Measurements from ENCODE around the gene FAT1. TPM values are rescaled to one million over a fixed set of nuclear protein-coding genes. Genes with fewer than 3 reads are reported as not detected.

Gene FAT1
- total RNA-seq, 2 experiments from 2014 or later: not detected

DNA sequence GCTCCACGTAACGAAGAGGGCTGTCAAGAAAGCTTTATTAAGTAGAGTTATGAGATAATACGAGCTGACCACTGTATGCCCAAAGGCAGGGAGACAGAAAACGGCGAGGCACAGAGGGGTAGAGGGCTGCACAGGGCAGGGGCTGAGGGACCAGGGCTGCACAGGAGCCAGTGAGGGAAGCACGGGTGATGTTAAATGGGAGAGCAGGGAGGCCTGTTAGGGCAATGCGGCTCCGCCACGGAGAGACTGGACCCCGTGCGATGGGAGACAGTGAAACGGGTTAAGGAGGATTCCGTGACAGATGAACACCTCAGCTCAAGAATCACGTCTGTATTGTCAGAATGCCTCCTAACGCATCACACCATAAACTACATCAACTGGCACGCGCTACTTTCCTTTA, 25.1 kb downstream of the FAT1 start:
- DNase-seq: no peak
- H3K27me3 Mint-ChIP-seq: peaks cover 4% of the 10 kb centered on the region
- no peaks in the 10 kb centered on the region for H3K36me3 Mint-ChIP-seq
- no peak overlapping the region for H3K4me3 Mint-ChIP-seq
- peaks cover 6% of the 10 kb centered on the region for H3K9me3 Mint-ChIP-seq
- ChIA-PET CTCF (no interaction called here), POLR2A (no interaction called here)
- intact Hi-C loops (cut with micrococcal nuclease): no loop called here
- no peaks in the 10 kb centered on the region for H3K4me1 Mint-ChIP-seq (ENCODE audit: low read depth)
- H3K27ac Mint-ChIP-seq: no peak overlapping the region

DNA sequence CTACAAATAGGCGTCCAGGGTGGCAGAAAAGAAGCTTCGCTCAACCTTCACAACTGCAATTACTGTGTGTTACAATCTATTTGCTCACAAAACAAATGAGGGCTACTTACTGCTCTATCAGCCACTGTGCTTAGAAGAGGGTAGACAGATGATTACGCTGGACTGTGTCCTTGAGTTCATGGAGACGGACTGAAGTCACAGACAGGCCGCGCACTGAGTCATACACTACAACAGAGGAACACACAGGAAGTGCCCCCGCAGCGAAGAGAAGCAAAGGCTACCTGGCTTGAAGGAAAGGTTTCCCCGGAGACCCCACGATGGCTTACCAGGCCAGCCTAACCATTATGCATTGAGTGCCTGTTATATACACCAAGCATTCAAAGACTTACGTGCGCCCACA, 25.6 kb downstream of the FAT1 start:
- ChIA-PET CTCF (no interaction called here), POLR2A (no interaction called here)
- Mint-ChIP-seq H3K27me3 (peaks cover 4% of the 10 kb centered on the region), H3K27ac (no peak overlapping the region), H3K36me3 (no peaks in the 10 kb centered on the region), H3K4me3 (no peak overlapping the region), H3K4me1 (ENCODE audit: low read depth) (no peaks in the 10 kb centered on the region), H3K9me3 (peaks cover 6% of the 10 kb centered on the region)
- no peak for DNase-seq
- intact Hi-C loops (cut with micrococcal nuclease): no loop called here

DNA sequence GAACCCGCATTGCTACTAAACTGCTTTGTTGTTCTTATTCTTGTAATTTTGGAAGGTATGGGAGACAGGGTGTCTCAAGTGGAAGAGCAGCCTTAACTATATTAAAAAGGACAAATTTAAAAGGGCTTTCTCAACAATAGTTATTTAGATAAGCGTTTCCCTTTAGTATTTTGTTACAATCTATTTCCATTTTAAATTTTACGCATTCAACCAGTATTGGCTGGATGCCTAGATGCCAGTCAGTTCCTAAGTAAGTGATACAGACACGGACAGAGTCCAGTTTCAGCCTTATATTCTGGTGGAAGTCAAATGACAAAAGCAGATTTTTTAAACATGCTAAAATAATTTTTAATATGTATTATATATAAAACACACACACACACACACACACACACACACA, 28.3 kb downstream of the FAT1 start:
- intact Hi-C loops (cut with micrococcal nuclease): no loop called here
- peaks cover 4% of the 10 kb centered on the region for H3K27me3 Mint-ChIP-seq
- no peaks in the 10 kb centered on the region for H3K36me3 Mint-ChIP-seq
- no peak overlapping the region for H3K4me3 Mint-ChIP-seq
- H3K9me3 Mint-ChIP-seq: peaks cover 9% of the 10 kb centered on the region
- no peaks in the 10 kb centered on the region for H3K4me1 Mint-ChIP-seq (ENCODE audit: low read depth)
- ChIA-PET CTCF (no interaction called here), POLR2A (no interaction called here)
- no peak for DNase-seq
- H3K27ac Mint-ChIP-seq: no peak overlapping the region

DNA sequence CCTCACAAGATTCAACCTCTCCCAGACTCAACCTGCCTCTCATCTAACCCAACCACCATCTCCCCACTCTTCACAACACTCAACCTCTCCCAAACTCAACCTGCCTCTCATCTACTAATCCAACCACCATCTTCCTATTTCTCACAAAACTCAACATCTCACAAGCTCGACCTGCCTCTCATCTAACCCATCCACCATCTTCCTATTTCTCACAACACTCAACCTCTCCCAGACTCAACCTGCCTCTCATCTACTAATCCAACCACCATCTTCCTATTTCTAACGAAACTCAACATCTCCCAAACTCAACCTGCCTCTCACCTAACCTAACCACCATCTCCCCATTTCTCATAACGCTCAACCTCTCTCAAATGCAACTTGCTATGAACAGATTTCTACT, 29.8 kb downstream of the FAT1 start:
- POLR2A ChIA-PET: no interaction called here
- Mint-ChIP-seq H3K27ac (no peak overlapping the region), H3K9me3 (peaks cover 9% of the 10 kb centered on the region), H3K36me3 (no peaks in the 10 kb centered on the region), H3K4me1 (ENCODE audit: low read depth) (no peaks in the 10 kb centered on the region), H3K27me3 (peaks cover 4% of the 10 kb centered on the region), H3K4me3 (no peak overlapping the region)
- intact Hi-C loops (cut with micrococcal nuclease): no loop called here
- CTCF ChIA-PET: no interaction called here
- DNase-seq: no peak

DNA sequence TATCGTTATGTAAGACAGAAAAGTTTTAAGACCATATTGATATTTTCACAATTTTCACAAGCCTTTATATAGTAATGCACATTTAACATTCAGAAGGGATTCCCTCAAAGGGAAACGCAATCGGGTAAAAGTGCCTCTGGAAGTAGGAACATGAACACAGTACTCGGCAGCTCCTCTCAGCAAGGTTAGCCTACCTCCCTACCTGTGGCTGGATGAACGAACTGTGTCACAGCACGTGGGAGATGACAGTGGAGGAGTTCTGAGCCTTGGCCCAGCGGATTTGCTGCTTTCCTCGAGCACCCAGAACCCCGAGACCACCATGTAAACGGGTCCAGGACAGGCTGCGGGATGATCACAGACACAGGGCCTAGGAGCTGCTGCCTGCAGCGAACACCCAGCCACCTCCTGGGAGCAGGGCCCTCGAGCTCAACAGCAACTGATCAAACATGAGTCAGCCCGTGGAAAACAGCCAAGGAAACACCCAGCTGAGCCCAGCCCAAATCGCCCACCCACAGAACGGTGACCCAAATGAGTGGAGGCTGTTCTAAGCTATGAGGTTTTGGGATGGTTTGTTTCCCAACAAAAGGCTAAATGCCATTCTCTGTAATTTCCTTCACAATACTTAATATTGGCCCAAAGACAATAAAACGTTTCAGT, 30.4 kb downstream of the FAT1 start:
- Mint-ChIP-seq H3K36me3 (no peaks in the 10 kb centered on the region), H3K27ac (no peak overlapping the region), H3K9me3 (peaks cover 9% of the 10 kb centered on the region), H3K4me1 (ENCODE audit: low read depth) (no peaks in the 10 kb centered on the region), H3K4me3 (no peak overlapping the region), H3K27me3 (peaks cover 4% of the 10 kb centered on the region)
- intact Hi-C loops (cut with micrococcal nuclease): no loop called here
- POLR2A ChIA-PET: no interaction called here
- CTCF ChIA-PET: no interaction called here
- DNase-seq: no peak

DNA sequence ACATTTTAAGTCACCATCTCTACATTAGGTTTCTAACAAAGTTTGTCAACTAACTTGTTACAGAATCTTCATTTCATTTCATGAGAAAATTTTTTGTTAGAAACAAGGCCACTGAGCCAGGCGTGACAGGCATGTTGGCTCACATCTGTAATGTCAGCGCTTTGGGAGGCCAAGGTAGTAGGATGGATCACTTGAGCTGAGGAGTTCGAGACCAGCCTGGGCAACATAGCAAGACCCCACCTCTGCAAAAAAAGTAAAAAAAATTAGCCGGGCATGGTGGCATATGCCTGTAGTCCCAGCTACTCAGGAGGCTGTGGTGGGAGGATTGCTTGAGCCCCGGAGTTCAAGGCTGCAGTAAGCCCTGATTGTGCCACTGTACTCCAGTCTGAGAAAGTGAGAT, 32.3 kb downstream of the FAT1 start:
- ChIA-PET POLR2A (no interaction called here), CTCF (no interaction called here)
- no peaks in the 10 kb centered on the region for H3K4me1 Mint-ChIP-seq (ENCODE audit: low read depth)
- no peaks in the 10 kb centered on the region for H3K36me3 Mint-ChIP-seq
- H3K9me3 Mint-ChIP-seq: peaks cover 9% of the 10 kb centered on the region
- H3K27me3 Mint-ChIP-seq: peaks cover 4% of the 10 kb centered on the region
- intact Hi-C loops (cut with micrococcal nuclease): no loop called here
- no peak overlapping the region for H3K4me3 Mint-ChIP-seq
- H3K27ac Mint-ChIP-seq: no peak overlapping the region
- no peak for DNase-seq

DNA sequence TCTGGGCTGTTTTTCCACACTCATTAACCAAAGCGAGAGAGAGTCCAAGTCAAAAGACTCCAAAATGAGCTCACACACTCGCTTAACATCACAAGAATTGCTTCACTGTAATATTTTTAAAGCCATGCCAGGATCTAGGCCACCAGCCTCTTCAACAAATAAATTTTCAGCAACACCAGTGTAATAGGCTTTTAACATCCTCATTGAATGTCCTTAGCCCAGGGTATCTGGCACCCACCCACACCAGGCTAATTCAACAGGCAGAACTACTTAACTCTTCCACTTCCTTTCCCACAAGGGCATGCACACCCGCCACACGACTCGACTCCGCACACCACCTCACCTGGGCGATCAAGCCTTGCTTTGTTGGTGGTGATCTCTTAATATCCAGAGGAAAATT, 34.2 kb downstream of the FAT1 start:
- POLR2A ChIA-PET: no interaction called here
- no peaks in the 10 kb centered on the region for H3K4me1 Mint-ChIP-seq (ENCODE audit: low read depth)
- H3K27ac Mint-ChIP-seq: no peak overlapping the region
- H3K36me3 Mint-ChIP-seq: no peaks in the 10 kb centered on the region
- peaks cover 2% of the 10 kb centered on the region for H3K27me3 Mint-ChIP-seq
- intact Hi-C loops (cut with micrococcal nuclease): no loop called here
- H3K4me3 Mint-ChIP-seq: no peak overlapping the region
- CTCF ChIA-PET: no interaction called here
- peaks cover 9% of the 10 kb centered on the region for H3K9me3 Mint-ChIP-seq
- no peak for DNase-seq

DNA sequence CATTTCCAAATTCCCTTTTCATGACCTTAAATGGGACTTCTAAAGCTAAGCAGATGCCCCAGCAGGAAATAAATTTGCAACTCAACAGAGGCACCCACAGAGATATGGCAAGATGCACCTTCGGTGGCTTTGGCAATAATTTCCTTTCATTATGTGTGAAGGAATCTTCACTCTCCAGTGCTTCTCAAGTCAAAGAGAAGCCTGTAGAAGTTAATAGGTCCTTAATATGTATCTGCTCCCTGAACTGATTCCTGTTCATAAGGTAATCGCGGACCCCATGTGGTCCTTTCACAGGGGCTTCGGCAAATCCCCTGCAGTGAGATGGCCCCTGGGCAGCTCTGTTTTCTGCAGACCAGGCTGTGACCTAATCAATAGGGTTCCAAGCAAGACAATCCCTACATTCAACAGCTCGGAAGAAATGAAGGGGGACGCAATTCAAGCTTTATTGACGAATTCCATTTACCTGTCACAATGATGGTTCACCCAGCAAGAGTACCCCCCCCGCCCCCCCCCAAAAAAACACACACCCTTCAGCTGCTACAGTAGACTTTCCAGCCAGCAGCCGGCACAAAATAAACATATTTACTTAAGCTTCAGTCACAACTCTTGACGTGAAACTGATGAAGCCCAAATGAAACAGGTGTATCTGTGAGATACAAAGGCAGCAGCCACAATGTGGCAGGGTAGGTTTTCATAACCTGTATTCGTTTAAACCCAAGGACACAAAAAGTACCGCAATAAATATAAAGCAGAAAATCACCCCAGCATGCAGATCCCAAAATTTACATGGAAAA, 35.3 kb downstream of the FAT1 start:
- Mint-ChIP-seq H3K4me3 (no peak overlapping the region), H3K4me1 (ENCODE audit: low read depth) (no peaks in the 10 kb centered on the region), H3K36me3 (no peaks in the 10 kb centered on the region), H3K27me3 (no peaks in the 10 kb centered on the region), H3K9me3 (peaks cover 6% of the 10 kb centered on the region), H3K27ac (no peak overlapping the region)
- intact Hi-C loops (cut with micrococcal nuclease): no loop called here
- ChIA-PET CTCF (no interaction called here), POLR2A (no interaction called here)
- no peak for DNase-seq

DNA sequence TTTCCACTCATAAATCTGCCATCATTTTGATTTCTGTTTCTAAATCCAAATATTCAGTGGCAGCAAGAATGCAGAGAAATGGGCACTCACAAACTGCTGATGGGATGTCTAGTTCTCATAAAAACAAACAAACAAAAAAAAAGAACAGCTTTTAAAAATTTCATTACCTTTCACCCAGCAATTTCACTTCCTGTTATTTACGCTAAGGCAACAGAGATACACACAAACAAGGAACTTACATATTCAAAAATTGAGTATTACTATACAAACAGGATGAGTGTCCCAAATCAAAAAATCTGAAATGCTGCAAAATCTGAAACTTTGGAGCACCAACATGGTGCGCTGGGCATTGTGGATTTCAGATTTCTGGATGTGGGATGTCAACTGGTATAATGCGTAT, 36.4 kb downstream of the FAT1 start:
- Mint-ChIP-seq H3K4me1 (ENCODE audit: low read depth) (no peaks in the 10 kb centered on the region), H3K9me3 (no peaks in the 10 kb centered on the region), H3K27me3 (no peaks in the 10 kb centered on the region), H3K27ac (no peak overlapping the region), H3K36me3 (no peaks in the 10 kb centered on the region), H3K4me3 (no peak overlapping the region)
- ChIA-PET CTCF (no interaction called here), POLR2A (no interaction called here)
- DNase-seq: no peak
- intact Hi-C loops (cut with micrococcal nuclease): no loop called here

DNA sequence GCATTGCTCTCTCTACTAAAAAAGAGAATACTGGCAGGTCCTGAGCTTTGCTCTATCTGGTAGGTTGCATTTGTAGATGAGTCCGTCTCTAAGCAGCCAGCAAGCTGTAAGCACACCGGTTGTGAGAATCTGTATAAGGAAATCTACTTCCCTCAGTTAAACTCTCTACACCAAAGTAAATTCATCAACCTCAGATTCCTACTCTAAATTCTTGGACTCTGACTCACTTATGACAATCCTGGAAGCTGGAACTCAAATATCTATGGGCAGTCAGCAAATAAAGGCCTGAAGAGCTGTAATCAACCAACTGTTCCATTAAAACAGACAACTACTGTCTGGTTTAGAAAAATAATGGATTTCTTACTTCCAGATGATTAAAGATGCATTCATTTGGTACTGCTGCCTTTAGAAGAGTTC, 37.9 kb downstream of the FAT1 start:
- Mint-ChIP-seq H3K36me3 (no peaks in the 10 kb centered on the region), H3K9me3 (no peaks in the 10 kb centered on the region), H3K4me1 (ENCODE audit: low read depth) (no peaks in the 10 kb centered on the region), H3K27ac (no peak overlapping the region), H3K27me3 (no peaks in the 10 kb centered on the region), H3K4me3 (no peak overlapping the region)
- intact Hi-C loops (cut with micrococcal nuclease): no loop called here
- ChIA-PET CTCF (no interaction called here), POLR2A (no interaction called here)
- no peak for DNase-seq

DNA sequence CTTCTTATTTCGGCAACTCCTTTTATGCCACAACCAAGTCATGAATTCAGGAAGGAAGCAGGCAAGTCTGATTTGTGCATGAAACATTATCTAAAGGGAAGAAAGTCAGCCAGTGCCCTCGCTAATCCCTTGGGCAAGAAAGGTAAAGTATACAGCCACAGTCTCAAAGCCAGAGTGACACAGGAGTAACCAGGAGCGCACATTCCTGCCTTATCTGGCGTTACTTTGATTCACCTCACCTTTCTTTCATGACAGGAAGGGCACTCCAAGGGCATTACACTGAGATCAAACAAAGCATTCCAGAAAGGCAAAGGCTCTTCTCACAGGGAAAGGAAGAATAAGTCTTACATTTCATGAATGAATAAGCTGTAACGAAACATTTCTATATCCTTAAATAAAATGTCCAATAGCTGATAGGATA, 38.8 kb downstream of the FAT1 start:
- CTCF ChIA-PET: no interaction called here
- Mint-ChIP-seq H3K4me1 (ENCODE audit: low read depth) (no peaks in the 10 kb centered on the region), H3K9me3 (no peaks in the 10 kb centered on the region), H3K27ac (no peak overlapping the region), H3K4me3 (no peak overlapping the region), H3K36me3 (no peaks in the 10 kb centered on the region), H3K27me3 (no peaks in the 10 kb centered on the region)
- POLR2A ChIA-PET: no interaction called here
- no peak for DNase-seq
- intact Hi-C loops (cut with micrococcal nuclease): no loop called here

DNA sequence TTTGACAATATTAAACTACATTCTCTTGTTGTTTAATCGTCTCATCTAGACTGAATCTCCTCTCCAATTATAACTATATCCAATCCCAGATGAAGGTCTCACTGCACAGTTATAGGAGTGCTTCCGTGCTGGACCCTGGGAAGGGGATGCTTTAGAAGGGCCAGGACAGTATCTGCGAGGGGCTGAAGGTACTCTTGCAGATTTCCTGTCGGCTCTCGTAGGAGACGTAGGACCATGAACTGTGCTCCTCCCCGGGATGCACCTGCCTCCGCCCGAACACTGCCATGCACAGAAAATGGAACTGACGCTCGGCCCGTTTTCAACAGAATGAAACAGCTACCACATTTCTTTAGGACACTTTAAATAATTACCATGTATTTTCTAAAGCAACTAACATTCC, 39.4 kb downstream of the FAT1 start:
- H3K36me3 Mint-ChIP-seq: no peaks in the 10 kb centered on the region
- ChIA-PET POLR2A (no interaction called here), CTCF (no interaction called here)
- intact Hi-C loops (cut with micrococcal nuclease): no loop called here
- H3K27ac Mint-ChIP-seq: no peak overlapping the region
- no peaks in the 10 kb centered on the region for H3K27me3 Mint-ChIP-seq
- H3K4me1 Mint-ChIP-seq (ENCODE audit: low read depth): no peaks in the 10 kb centered on the region
- DNase-seq: no peak
- no peaks in the 10 kb centered on the region for H3K9me3 Mint-ChIP-seq
- H3K4me3 Mint-ChIP-seq: no peak overlapping the region

DNA sequence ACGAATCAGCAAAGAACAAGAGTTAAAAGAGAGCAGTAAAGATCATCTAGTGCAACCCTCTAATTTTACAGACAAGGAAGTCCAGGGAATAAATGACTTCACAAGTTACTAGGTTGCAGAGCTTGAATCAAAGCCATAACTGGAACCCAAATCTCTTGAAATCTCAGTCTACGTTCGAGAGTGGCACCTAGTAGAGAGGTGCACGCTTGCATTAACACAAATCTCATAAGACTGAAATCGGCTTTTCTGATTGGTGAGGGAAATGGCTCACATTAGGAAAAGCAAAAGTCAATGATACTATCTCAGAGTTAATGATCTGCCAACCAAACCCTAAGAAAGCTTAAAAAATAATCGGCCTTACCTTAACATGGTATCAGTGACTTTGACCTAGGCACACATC, 43.0 kb downstream of the FAT1 start:
- Mint-ChIP-seq H3K9me3 (no peaks in the 10 kb centered on the region), H3K36me3 (no peaks in the 10 kb centered on the region), H3K4me1 (ENCODE audit: low read depth) (no peaks in the 10 kb centered on the region), H3K27me3 (no peaks in the 10 kb centered on the region), H3K4me3 (no peak overlapping the region), H3K27ac (no peak overlapping the region)
- DNase-seq: no peak
- ChIA-PET POLR2A (no interaction called here), CTCF (no interaction called here)
- intact Hi-C loops (cut with micrococcal nuclease): no loop called here
